GM12892 (cell line): Measurements from ENCODE around the gene ACSL4.

Source experiments
- POLR2A ChIP-seq: IDR thresholded peaks from 2 replicates; pipeline ENCODE4 v1.6.1; 2011; ENCODE audit warnings: low read depth, low read length, control low read depth
- POLR2AphosphoS5 ChIP-seq: IDR thresholded peaks from 2 replicates; pipeline ENCODE4 v1.6.1; 2011; ENCODE audit warnings: low read depth, low read length, control low read depth

- TF ChIP-seq POLR2A (no peak), POLR2AphosphoS5 (no peak)
Observed at GRCh38 chrX:109707720-109708119, 25.3 kb downstream of the ACSL4 start.
